Hematopoietic multipotent progenitor cell treated with erythropoietin and hydrocortisone succinate and interleukin-3 and kit ligand, for 8 days (in vitro differentiated cells): ENCODE measurements around the gene IL17RA.
"Not testable (repeated sequence)": the region's sequence is repeated elsewhere in the genome, so short reads cannot be mapped to it uniquely, and the experiment has no call there.

Experiments
- DNase-seq: peaks from one replicate; pipeline ENCODE4 v3.0.0-alpha.2; 2015

IL17RA gene, protein sequence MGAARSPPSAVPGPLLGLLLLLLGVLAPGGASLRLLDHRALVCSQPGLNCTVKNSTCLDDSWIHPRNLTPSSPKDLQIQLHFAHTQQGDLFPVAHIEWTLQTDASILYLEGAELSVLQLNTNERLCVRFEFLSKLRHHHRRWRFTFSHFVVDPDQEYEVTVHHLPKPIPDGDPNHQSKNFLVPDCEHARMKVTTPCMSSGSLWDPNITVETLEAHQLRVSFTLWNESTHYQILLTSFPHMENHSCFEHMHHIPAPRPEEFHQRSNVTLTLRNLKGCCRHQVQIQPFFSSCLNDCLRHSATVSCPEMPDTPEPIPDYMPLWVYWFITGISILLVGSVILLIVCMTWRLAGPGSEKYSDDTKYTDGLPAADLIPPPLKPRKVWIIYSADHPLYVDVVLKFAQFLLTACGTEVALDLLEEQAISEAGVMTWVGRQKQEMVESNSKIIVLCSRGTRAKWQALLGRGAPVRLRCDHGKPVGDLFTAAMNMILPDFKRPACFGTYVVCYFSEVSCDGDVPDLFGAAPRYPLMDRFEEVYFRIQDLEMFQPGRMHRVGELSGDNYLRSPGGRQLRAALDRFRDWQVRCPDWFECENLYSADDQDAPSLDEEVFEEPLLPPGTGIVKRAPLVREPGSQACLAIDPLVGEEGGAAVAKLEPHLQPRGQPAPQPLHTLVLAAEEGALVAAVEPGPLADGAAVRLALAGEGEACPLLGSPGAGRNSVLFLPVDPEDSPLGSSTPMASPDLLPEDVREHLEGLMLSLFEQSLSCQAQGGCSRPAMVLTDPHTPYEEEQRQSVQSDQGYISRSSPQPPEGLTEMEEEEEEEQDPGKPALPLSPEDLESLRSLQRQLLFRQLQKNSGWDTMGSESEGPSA

GRCh38 chr22:17084554-17085276 is at the start of gene IL17RA:
Gene IL17RA, plus strand, starts transcription at chr22:17085000. Its CDS starts 92 bp downstream, at chr22:17085092.
- DNase-seq: peak; percentile 86

DNA sequence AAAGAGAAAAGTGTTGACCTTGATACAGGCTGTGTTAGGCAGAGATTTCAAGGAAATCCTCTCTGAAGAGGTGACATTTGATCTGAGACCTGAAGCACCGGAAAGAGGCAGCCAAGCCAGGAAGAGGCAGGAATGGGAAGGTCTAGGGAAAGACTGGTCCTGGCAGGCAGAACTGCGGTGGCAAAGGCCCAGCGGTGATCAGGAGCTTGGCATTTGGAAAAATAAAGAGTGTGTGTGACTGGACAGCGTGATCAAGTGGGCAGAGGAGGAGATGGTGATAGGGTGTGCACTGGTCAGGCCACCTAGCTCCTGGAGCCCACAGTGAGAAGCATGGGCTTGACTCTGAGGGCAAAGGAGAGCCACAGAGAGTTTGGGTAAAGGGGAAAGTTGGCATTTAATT is 49.6 kb upstream of the IL17RA start:
- no peak for DNase-seq

DNA sequence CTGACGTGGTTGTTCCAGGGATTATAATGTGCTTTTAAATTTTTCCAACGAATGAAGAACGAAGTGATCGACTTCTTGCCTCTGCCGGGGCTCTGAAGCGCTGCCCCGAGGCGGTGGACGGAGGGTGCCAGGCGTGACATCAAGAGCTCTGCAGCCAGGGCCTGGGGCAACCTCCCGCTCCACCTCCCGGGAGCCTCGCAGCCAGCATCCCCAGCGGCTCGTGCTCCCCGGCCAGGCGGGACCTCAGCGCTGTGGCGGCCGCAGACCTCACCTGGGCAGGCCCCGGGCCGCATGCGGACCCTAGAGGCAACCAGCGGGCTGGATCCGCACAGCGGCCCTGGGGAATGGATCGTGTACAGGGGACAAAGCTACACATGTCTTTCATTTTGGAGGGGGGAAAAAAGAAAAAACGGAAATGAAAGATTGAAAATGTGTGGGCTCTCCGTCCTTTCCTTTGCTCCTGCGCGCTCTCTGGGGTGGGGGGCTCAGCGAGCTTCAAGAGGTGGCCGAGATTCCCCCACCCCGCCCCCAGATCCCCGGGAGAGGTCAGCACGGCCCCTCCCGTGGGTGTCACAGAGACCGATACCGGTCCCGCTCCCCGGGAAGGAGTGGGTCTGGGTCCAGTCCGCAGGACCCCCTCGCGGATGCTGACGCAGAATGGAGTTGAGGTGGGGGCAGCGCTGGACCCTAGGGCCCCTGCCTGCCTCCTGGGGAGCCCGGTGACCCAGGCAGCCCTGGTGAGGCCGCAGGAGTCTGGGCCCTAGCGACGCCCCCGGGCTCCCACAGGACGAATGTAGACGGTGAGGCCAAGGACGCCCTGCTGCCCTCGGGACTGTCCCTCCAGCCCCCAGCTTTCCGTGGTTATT is 48.6 kb upstream of the IL17RA start:
- not testable (repeated sequence) for DNase-seq

- not testable (repeated sequence) for DNase-seq
Observed at GRCh38 chr22:17036842-17037711, 47.7 kb upstream of the IL17RA start.

- DNase-seq: no peak
Observed at GRCh38 chr22:17043521-17043920, 41.3 kb upstream of the IL17RA start.

- no peak for DNase-seq
Observed at GRCh38 chr22:17046566-17047348, 38.0 kb upstream of the IL17RA start.

- DNase-seq: no peak
Observed at GRCh38 chr22:17047656-17048055, 37.1 kb upstream of the IL17RA start.

GRCh38 chr22:17056058-17056457 is 28.7 kb upstream of the IL17RA start:
- no peak for DNase-seq

DNA sequence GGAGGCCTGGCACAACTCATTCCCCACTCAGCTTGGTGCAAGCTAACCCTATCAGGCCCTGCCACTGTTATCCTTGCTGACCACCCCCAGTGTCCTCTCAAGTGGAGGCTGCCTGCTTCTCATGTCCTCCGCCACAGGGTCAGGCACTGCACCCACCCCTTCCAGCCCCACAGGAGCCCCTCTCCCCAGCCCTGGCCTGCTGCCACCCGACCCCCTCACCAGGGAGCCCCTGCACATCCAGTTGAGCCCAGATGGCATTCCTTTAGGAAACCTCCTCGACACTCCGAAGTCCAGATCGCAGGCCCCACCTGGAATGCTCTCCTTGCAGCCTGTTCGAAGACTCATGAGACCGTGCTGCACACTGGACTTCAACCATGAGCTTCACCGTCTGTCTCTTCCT is 28.0 kb upstream of the IL17RA start:
- DNase-seq: no peak

GRCh38 chr22:17057959-17058814 is 26.6 kb upstream of the IL17RA start:
- DNase-seq: peak; percentile 53

DNA sequence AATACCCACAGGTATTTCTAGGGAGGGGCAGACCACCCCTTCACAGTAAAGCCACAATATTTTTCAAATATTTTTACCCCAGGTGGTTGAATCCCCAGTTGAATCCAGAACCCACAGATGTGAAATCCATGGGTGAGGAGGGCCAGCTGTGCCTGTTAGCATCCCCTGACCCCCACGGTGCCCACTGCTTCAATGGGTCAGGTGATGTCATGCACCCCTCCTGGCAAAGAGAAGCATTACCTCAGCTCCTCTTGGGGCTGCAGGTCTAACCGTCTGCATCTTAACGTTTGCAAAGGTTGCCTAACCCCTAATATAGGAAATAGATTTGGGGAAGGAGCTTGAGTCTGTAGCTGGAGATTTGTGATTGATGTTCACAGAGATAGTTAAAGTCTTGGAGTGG is 24.7 kb upstream of the IL17RA start:
- DNase-seq: no peak

DNA sequence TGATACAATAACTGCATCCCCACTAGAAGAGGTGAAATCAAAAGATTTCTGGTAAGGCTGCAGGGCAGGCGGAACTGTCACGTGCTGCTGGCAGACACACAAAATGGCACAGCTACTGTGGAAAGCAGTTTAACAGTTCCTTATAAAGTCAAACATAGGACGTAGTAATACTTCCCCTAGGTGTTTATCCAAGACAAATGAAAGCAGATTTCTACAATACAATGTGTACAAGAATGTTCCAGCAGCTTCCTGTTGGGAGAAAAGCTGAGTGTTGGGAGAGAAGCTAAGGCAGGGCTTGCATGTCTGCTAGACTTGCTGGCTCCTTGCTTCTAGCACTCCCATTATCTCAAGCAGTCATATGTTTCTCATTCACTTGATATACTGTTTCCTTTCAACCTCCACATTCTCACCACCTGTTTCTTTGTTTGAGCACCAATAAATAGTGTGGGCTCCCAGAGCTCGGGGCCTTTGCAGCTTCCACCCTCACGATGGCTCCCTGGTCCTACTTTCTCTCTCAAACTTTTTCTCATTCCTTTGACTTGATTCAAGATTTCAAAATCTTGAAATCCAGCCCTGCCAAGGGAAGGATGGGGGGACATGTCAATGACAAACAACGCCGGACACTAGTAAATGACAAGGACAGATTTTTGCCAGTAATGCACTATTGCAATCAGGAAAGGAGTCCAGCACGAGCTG is 21.2 kb upstream of the IL17RA start:
- DNase-seq: no peak

GRCh38 chr22:17064498-17065100 is 20.2 kb upstream of the IL17RA start:
- DNase-seq: no peak

DNA sequence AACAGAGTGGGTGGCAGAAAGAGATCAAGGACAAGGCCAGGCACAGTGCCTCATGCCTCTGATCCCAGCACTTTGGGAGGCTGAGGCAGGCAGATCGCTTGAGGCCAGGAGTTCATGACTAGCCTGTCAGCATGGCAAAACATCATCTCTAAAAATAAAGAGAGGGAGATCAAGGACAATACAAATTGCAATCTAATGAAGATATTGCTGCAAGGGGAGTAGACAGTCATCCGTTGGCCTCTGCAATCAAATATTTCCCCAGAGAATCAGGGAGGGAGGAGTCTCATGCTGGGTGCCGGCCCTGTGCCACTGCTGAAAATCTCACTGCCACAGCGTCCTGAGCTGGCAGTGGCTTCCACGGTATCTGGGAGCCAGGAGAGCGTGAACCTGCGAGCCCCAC is 19.4 kb upstream of the IL17RA start:
- DNase-seq: no peak

- no peak for DNase-seq
Observed at GRCh38 chr22:17072877-17073276, 11.9 kb upstream of the IL17RA start.

DNA sequence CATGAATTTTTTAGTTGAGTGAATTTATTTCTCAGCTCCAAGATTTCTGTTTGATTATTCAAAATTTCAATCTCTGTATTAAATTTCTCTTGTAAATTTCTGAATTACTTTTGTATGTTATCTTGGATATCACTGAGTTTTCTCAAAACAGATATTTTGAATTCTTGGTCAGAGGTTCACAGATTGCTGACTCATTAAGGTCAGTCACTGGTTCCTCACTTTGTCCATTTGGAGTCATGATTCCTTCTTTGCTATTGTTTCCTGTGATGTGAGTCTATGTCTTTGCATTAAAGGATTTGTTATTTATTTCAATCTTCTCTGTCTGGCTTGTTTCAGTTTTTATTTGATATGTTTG is 10.2 kb upstream of the IL17RA start:
- no peak for DNase-seq

DNA sequence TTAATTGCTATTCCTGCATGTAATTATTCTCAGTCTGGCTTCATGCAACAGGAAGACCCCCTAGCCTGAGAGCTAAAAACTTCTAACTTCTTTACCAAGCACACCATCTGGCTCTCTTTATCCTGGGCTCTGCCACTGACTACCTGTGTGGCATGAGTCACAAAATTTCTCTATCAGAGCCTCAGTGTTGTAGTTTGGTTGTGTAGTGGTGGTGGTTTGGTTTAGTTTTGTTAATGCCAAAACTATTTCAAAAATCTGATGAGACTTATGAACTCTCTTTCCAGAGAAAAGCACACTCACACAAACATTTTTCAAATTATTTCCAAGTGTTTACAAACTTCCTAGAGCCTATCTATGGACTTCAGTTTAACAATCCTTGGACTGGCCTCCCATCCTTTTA is 7.5 kb upstream of the IL17RA start:
- DNase-seq: no peak

- no peak for DNase-seq
Observed at GRCh38 chr22:17079572-17079971, 5.2 kb upstream of the IL17RA start.
